D341Med (cell line): ENCODE data around the gene CDON.
"Not testable (repeated sequence)": the region's sequence is repeated elsewhere in the genome, so short reads cannot be mapped to it uniquely, and the experiment has no call there.

Experiments used
- DNase-seq: peaks from one replicate; pipeline ENCODE4 v3.0.0; 2012; ENCODE audit warnings: low spot score

CDON gene

GRCh38 chr11:125924384-125925007, 138.2 kb downstream of the CDON start:
- DNase-seq: no peak

DNA sequence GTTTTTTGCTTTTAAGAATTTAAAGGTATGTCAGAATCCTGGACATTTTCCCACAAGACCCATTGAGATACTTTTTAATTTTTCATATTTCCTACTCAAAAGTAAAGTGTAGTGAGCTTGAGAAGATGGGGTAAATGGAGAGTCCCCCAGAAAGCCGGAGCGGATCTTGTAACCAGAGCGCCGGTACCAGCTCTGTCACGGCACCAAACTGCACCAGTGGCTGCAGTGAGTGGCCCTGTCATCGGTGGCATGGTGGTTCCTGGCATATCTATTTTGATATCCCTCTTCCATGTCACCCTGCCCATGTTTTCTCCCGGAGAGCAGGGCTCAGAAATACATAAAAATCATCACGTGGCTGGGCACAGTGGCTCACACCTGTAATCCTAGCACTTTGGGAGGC, 139.0 kb downstream of the CDON start:
- DNase-seq: no peak

GRCh38 chr11:125923012-125923579, 139.6 kb downstream of the CDON start:
- DNase-seq: peak; percentile 81

DNA sequence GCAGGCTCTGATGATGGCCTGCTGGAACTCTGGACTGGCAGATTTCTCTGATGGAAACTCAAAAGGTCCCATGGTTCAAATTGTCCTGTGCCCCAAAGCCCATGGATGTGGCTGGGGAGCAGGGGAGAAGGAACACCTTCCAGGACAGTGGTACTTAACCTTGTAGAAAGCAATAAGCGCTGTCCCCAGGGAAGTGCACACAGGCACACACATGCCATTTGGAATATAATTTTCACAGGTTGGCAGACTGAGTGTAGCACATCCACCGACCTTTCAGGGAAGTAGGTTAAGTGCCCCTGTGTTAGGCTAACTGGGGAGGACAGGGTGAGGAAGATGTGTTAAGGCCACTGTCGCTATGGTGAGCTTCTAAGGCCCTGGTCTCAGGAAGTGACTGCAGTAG, 140.5 kb downstream of the CDON start:
- no peak for DNase-seq

DNA sequence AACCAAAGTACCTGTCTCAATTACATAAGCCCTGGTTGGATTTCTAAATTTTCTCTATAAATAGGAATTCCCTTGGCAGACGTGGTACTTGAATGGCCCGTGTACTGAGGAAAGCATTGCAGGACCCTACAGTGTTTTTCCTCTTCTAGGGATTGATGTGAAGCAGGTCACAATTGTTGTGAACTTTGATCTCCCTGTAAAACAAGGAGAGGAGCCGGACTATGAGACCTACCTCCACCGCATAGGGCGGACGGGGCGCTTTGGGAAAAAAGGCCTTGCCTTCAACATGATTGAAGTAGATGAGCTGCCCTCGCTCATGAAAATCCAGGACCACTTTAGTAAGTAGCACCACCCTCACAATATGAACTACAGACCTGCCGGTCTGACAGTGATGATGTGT, 141.6 kb downstream of the CDON start:
- no peak for DNase-seq

- DNase-seq: no peak
These were observed 144.4 kb downstream of the CDON start for GRCh38 chr11:125918140-125918840.

GRCh38 chr11:125916683-125917347, 145.9 kb downstream of the CDON start:
- no peak for DNase-seq

DNA sequence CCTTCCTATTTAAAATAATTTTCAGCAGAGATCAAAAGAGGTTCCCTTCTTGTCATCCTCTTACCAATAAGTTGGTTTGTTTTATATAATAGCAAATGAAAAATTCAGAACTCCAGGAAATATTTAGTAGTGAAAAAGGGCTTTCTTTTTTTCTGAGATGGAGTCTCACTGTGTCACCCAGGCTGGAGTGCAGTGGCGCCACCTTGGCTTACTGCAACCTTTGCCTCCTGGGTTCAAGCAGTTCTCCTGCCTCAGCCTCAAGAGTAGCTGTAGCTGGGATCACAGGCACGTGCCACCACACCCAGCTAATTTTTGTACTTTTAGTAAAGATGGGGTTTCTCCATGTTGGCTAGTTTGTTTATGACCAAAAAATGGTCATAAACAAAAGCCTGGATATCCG, 148.1 kb downstream of the CDON start:
- not testable (repeated sequence) for DNase-seq

DNA sequence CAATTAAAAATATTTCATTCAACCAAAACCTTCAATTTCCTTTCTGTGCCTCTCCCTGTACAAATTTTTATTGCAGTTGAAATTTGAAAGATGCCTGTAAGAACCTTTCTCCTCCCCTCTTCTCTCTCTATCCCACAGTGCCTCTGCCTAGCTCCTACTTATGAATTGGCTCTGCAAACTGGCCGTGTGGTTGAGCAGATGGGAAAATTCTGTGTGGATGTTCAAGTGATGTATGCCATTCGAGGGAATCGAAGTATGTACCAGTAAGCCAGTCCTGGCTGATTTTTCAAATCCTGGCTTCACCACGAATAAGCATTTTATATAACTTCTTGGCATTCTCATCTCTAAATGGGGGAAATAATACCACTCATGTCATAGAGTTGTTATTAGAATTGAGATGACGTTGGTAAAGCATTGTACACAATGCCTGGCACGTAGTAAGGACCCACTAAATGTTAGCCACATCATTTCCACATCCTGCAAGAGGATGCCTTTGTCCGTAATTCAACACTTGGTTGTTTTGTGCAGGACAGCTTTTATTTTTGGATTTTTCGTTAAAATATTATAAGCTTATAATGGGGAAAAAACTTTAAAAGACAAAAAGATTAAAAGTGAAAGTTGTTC, 152.3 kb downstream of the CDON start:
- DNase-seq: no peak
